HL-60 (cell line): ENCODE measurements around the gene FIGNL2.

Experiments used
- DNase-seq, 2 experiments: peaks; one replicate each; pipeline ENCODE4 v3.0.0-alpha.2; 2010 to 2020; ENCODE audit warnings: low read depth in 1 of 2, low spot score in 1 of 2
- H3K27ac ChIP-seq: fragments of 250-450 bp; sonication (Bioruptor Pico); replicated peaks from 2 replicates; pipeline ENCODE4 v1.5.1; 2020; ENCODE audit warnings: mild to moderate bottlenecking, moderate library complexity
- H3K27me3 ChIP-seq: fragments of 250-450 bp; sonication (Bioruptor Pico); 2 replicates; pipeline ENCODE4 v1.5.1; 2021; ENCODE audit warnings: mild to moderate bottlenecking, moderate library complexity; ENCODE audit not compliant: insufficient read depth, poor library complexity, severe bottlenecking
- H3K4me3 ChIP-seq: replicated peaks from 2 replicates; pipeline ENCODE4 v1.5.1; 2011; ENCODE audit warnings: mild to moderate bottlenecking, control low read depth, low read length; ENCODE audit not compliant: insufficient read depth
- GABPA ChIP-seq: IDR thresholded peaks from 2 replicates; pipeline ENCODE4 v1.6.1; 2012; ENCODE audit warnings: low read depth
- POLR2AphosphoS5 ChIP-seq: IDR thresholded peaks from 2 replicates; pipeline ENCODE4 v1.6.1; 2012; ENCODE audit warnings: low read depth
- SPI1 ChIP-seq: IDR thresholded peaks from 2 replicates; pipeline ENCODE4 v1.6.1; 2012; ENCODE audit warnings: low read depth, mild to moderate bottlenecking, borderline replicate concordance
- TF ChIP-seq, protein P1 (sequence below): IDR thresholded peaks from 2 replicates; pipeline ENCODE4 v1.6.1; 2012; ENCODE audit warnings: low read depth; ENCODE audit not compliant: insufficient replicate concordance
- TF ChIP-seq, protein P2 (sequence below): IDR thresholded peaks from one replicate; pipeline ENCODE4 v1.5.1; 2011; ENCODE audit warnings: low read length, control low read depth, inconsistent platforms; ENCODE audit not compliant: insufficient read depth

The FIGNL2 gene

DNA sequence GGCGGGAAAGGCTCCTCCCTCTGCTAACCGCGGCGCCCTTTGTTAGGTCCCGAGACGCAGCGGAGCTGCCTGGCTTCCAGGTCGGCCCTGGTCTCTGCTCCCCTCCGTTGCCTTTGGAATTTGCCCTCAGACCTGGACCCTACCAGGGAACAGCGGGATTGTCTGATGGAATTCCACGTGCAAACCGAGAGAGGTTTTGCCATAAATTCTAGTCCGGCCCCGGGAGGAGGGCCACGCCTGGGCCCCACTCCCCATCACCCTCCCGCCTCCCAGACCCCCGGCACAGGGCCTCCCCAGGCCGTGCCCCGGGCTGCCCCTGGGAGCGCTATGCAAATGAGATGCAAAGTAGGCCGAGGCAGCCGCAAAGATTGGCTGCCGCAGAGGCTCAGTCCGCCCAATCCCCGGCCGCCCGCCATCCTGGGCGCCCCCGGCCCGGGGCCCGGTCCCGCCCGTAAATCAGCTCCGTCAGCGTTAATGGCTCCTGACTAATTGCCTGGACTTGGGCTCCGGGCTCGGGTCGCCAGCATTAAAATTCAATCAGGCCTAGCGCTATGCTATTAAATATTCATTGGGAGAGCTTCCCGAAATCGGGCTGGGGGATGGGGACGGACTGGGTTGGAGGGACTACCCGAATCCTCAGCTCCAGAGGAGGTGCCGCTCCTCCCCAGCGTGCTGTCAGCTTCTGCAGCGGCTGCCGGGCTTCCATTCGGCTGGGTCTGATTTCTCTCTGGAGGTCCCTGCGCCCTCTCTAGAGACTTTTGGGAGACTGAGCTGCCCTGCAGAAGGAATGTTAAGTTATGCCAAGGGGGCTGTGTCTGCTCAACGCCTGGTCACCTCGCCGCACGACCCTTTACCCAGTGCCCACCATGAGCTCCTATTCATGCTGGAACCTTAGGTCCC is 15.7 kb upstream of the FIGNL2 start:
- no peak overlapping the region; the same call in 1 of the 2 replicates for H3K4me3 ChIP-seq
- DNase-seq = no peak
- TF ChIP-seq GABPA (no peak), POLR2AphosphoS5 (no peak)
- TF ChIP-seq, protein P1, sequence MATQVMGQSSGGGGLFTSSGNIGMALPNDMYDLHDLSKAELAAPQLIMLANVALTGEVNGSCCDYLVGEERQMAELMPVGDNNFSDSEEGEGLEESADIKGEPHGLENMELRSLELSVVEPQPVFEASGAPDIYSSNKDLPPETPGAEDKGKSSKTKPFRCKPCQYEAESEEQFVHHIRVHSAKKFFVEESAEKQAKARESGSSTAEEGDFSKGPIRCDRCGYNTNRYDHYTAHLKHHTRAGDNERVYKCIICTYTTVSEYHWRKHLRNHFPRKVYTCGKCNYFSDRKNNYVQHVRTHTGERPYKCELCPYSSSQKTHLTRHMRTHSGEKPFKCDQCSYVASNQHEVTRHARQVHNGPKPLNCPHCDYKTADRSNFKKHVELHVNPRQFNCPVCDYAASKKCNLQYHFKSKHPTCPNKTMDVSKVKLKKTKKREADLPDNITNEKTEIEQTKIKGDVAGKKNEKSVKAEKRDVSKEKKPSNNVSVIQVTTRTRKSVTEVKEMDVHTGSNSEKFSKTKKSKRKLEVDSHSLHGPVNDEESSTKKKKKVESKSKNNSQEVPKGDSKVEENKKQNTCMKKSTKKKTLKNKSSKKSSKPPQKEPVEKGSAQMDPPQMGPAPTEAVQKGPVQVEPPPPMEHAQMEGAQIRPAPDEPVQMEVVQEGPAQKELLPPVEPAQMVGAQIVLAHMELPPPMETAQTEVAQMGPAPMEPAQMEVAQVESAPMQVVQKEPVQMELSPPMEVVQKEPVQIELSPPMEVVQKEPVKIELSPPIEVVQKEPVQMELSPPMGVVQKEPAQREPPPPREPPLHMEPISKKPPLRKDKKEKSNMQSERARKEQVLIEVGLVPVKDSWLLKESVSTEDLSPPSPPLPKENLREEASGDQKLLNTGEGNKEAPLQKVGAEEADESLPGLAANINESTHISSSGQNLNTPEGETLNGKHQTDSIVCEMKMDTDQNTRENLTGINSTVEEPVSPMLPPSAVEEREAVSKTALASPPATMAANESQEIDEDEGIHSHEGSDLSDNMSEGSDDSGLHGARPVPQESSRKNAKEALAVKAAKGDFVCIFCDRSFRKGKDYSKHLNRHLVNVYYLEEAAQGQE = no peak
- peaks cover 21% of the 10 kb centered on the region for H3K27me3 ChIP-seq
- no peak overlapping the region for H3K27ac ChIP-seq

DNA sequence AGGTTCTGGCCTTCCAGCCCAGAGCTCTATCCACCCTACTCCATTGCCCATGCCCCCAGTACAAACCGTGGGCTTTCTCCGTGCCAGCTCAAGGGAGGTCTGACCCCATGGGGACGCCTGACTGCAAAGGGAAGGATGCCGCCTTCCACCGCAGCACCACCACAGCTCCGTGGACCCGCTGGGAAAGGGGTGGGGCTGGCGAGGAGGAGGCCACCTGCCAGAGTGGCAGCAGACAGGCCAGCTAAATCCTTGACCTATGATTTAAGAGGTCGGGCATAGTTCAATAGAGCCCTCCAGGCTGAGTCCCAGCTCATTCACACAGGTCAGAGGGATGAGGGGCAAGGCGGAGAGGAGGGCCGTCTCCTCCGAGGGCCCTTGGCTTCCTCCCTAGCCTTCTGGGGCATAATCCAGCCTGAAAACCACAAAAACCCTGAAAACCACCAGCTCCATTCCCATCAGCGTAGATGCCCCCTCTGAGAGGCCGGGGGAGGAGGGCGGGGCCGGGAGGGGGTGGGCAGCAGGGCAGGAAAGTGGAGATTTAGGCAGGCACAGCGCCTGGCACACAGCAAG is 14.9 kb upstream of the FIGNL2 start:
- no peak for DNase-seq
- Histone ChIP-seq H3K27me3 (peaks cover 15% of the 10 kb centered on the region), H3K4me3 (no peak overlapping the region), H3K27ac (no peak overlapping the region)
- no peak for TF ChIP-seq SPI1
- TF ChIP-seq, protein P1 = no peak
- TF ChIP-seq, protein P2, sequence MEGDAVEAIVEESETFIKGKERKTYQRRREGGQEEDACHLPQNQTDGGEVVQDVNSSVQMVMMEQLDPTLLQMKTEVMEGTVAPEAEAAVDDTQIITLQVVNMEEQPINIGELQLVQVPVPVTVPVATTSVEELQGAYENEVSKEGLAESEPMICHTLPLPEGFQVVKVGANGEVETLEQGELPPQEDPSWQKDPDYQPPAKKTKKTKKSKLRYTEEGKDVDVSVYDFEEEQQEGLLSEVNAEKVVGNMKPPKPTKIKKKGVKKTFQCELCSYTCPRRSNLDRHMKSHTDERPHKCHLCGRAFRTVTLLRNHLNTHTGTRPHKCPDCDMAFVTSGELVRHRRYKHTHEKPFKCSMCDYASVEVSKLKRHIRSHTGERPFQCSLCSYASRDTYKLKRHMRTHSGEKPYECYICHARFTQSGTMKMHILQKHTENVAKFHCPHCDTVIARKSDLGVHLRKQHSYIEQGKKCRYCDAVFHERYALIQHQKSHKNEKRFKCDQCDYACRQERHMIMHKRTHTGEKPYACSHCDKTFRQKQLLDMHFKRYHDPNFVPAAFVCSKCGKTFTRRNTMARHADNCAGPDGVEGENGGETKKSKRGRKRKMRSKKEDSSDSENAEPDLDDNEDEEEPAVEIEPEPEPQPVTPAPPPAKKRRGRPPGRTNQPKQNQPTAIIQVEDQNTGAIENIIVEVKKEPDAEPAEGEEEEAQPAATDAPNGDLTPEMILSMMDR = no peak
- no peak for TF ChIP-seq POLR2AphosphoS5
- no peak for TF ChIP-seq GABPA

DNA sequence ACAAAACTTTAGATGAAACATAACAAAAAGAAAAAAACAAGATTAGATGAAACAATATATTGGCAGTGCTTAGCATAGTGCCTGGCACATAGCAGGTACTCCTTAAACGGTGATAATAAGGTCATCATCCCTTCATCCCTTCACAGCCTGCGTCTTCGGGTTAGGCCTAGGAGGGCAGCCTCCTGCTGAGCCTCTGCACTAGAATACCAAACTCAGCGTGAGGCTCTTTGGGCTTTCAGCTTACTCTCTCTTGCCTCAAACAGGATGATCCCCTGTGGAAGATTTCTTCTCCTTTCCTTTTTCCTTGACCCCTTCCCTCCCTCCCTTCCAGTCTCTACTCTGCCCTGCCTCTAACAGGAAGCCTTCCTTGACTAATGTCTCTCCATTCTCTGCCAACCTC is 14.4 kb upstream of the FIGNL2 start:
- TF ChIP-seq, protein P1 = no peak
- no peak for TF ChIP-seq POLR2AphosphoS5
- TF ChIP-seq, protein P2 = no peak
- TF ChIP-seq SPI1 = no peak
- TF ChIP-seq GABPA = no peak
- DNase-seq = no peak
- Histone ChIP-seq H3K27ac (no peak overlapping the region), H3K27me3 (peaks cover 12% of the 10 kb centered on the region), H3K4me3 (no peak overlapping the region)
